RWPE2 (cell line): ENCODE data around the gene LRRC8C.

Source experiments
- ATAC-seq: fragments of 200-7000 bp; cut with Tn5 transposase; 3 replicates; pipeline ENCODE4 v1.9.1; 2021; ENCODE audit warnings: low read depth
- DNase-seq: peaks from one replicate; pipeline ENCODE4 v3.0.0-alpha.2; 2020; ENCODE audit warnings: low spot score
- H3K27ac ChIP-seq: fragments of 450-650 bp; 2 replicates; pipeline ENCODE4 v1.5.1; 2017; ENCODE audit warnings: mild to moderate bottlenecking; ENCODE audit not compliant: poor library complexity, severe bottlenecking
- H3K27me3 ChIP-seq: fragments of 250-450 bp; sonication (Bioruptor Pico); 2 replicates; pipeline ENCODE4 v1.5.1; 2021; ENCODE audit warnings: mild to moderate bottlenecking, moderate library complexity; ENCODE audit not compliant: insufficient read depth, poor library complexity, severe bottlenecking
- H3K36me3 ChIP-seq: fragments of 250-450 bp; sonication (Bioruptor Pico); 2 replicates; pipeline ENCODE4 v1.5.1; 2020; ENCODE audit warnings: low read depth, mild to moderate bottlenecking, moderate library complexity
- H3K4me1 ChIP-seq: fragments of 250-450 bp; sonication (Bioruptor Pico); 2 replicates; pipeline ENCODE4 v1.5.1; 2021; ENCODE audit warnings: mild to moderate bottlenecking, moderate library complexity; ENCODE audit not compliant: insufficient read depth, poor library complexity, severe bottlenecking
- H3K4me3 ChIP-seq: fragments of 250-450 bp; sonication (Bioruptor Pico); 2 replicates; pipeline ENCODE4 v1.5.1; 2021; ENCODE audit warnings: mild to moderate bottlenecking, moderate library complexity; ENCODE audit not compliant: severe bottlenecking
- H3K9me3 ChIP-seq: fragments of 250-450 bp; sonication (Bioruptor Pico); 2 replicates; pipeline ENCODE4 v1.5.1; 2021; ENCODE audit warnings: mild to moderate bottlenecking, moderate library complexity; ENCODE audit not compliant: severe bottlenecking
- CTCF ChIP-seq: fragments of 450-650 bp; IDR thresholded peaks from one replicate; pipeline ENCODE4 v1.5.1; 2017; ENCODE audit warnings: mild to moderate bottlenecking, moderate library complexity; ENCODE audit not compliant: poor library complexity, severe bottlenecking

Gene LRRC8C

DNA sequence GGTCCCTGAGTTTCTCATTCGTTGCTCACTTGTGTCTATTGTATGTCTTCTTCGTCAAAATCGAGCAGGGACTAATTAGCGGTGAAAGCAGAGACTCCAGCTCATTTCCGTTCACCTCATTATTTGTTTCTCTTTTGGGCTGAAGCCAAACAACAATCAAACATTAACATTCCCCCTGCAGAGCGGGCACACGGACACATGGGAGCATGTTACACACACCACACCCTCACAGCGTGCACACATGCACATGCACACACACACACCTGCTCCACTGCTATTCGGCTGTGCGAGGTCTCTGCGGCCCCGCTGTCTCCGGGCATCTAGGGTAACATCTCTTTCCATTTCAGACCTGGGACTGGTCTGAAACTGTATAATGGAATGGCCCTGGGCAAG is 129.5 kb downstream of the LRRC8C start:
- no peak for TF ChIP-seq CTCF

DNA sequence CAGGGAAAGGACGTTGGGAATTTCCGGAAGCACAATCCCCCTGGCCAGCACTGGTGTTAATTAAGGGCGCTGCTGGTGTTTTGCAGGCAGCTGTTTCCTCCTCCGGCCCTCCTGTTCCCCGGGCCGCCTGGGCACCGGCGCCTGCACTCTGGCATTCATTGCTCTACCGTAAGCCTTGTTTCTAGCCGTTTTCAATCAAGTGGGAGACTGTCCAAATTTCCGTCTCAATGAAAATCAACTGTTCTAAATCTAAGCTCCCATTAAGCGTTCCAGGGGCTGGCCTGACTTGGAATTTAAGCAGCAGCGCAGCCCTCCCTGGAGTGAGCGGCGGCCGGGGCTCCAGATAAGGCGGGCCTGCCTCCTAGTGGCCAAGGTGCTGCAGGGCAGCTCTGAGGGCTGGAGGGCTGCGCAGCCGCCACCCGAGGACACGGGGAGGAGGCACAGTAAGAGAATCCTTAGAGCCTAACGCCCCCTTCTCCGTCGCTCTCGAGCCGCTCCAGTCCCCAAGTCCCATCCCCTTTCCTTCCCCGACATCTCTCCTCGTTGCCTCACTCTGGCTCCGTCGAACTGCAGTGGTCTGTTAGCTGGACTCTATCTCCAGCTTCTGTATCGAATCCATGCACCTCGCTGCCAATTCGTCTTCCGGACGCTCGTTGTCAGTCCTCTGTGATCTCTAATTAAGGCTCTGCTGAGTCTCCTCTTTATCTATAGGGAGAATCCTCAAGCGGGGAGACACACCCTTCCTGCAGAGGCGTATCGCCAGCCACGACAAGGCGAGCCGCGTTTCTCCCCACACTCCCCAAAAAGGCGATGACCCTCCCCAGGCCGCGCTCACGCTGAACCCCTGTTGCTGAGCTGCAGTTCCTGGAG is 130.1 kb downstream of the LRRC8C start:
- Histone ChIP-seq H3K9me3 (no peaks in the 10 kb centered on the region), H3K27me3 (no peaks in the 10 kb centered on the region), H3K27ac (no peak overlapping the region), H3K36me3 (no peaks in the 10 kb centered on the region), H3K4me3 (peak overlapping the region; percentile 13), H3K4me1 (peaks cover 9% of the 10 kb centered on the region)
- DNase-seq (peak; percentile 68), ATAC-seq (peak; percentile 98)
- TF ChIP-seq CTCF, result peak; percentile 95

More for the DNA sequence above, 129.5 kb downstream of the LRRC8C start:
- no peak overlapping the region for H3K4me3 ChIP-seq
- no peak overlapping the region for H3K27ac ChIP-seq
- no peaks in the 10 kb centered on the region for H3K9me3 ChIP-seq
- no peaks in the 10 kb centered on the region for H3K27me3 ChIP-seq
- no peak for DNase-seq
- H3K4me1 ChIP-seq, result peaks cover 2% of the 10 kb centered on the region
- H3K36me3 ChIP-seq, result no peaks in the 10 kb centered on the region
- ATAC-seq, result no peak

- TF ChIP-seq CTCF, result no peak
- H3K9me3 ChIP-seq, result no peaks in the 10 kb centered on the region
- no peaks in the 10 kb centered on the region for H3K27me3 ChIP-seq
- H3K27ac ChIP-seq, result no peak overlapping the region
- no peaks in the 10 kb centered on the region for H3K36me3 ChIP-seq
- peaks cover 10% of the 10 kb centered on the region for H3K4me1 ChIP-seq
- ATAC-seq, result no peak
- H3K4me3 ChIP-seq, result no peak overlapping the region
- no peak for DNase-seq
These were observed 130.7 kb downstream of the LRRC8C start for GRCh38 chr1:89763649-89763986.

DNA sequence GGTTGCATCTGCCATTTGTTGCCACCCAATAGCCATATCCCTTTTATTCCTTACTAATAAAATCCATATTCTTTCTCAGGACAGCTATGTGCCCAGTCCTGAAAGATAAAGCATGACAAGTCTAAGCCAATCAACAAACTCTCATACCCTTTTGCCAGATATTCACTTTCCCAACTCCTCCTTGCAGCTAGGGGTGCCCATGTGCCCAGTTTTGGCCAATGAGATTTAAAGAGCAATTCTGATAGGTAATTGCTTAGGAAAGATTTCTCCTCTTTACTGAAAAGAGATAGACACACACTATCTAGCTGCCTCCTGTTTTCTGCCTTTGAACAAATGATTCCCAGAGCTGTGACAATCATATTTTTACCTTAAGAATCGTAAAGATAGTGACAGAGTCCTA is 132.9 kb downstream of the LRRC8C start:
- H3K27me3 ChIP-seq, result no peaks in the 10 kb centered on the region
- ATAC-seq, result no peak
- H3K27ac ChIP-seq, result no peak overlapping the region
- TF ChIP-seq CTCF, result no peak
- peaks cover 10% of the 10 kb centered on the region for H3K4me1 ChIP-seq
- no peaks in the 10 kb centered on the region for H3K9me3 ChIP-seq
- no peak for DNase-seq
- no peaks in the 10 kb centered on the region for H3K36me3 ChIP-seq
- H3K4me3 ChIP-seq, result no peak overlapping the region

DNA sequence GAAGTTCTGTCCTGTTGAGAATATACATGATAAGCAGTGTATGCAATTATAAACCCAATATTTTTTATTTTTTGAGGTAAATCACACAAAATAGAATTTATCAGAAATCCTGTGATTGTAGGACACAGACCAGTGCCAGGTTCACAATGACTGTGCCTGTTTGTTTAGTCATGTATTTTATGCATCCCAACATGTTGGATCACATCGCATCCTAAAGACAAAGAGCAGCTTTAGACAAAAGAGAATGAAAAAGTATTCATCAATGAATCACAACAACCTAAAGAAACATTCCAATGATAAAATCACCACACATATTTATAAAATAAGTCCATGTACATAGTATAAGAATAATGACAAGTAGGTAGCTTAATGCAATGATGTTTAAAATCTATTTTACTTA is 134.7 kb downstream of the LRRC8C start:
- TF ChIP-seq CTCF, result no peak
- Histone ChIP-seq H3K27me3 (no peaks in the 10 kb centered on the region), H3K36me3 (no peaks in the 10 kb centered on the region), H3K4me1 (peaks cover 10% of the 10 kb centered on the region), H3K27ac (no peak overlapping the region), H3K9me3 (no peaks in the 10 kb centered on the region), H3K4me3 (no peak overlapping the region)
- DNase-seq (no peak), ATAC-seq (peak; percentile 65)
